ENCODE data around the gene LRP1B.

LRP1B gene

GRCh38 chr2:141438536-141438935 is 692.3 kb downstream of the LRP1B start:
- DNase-seq (ENCODE audit: low spot score) = no peak
- TF ChIP-seq, protein P1, sequence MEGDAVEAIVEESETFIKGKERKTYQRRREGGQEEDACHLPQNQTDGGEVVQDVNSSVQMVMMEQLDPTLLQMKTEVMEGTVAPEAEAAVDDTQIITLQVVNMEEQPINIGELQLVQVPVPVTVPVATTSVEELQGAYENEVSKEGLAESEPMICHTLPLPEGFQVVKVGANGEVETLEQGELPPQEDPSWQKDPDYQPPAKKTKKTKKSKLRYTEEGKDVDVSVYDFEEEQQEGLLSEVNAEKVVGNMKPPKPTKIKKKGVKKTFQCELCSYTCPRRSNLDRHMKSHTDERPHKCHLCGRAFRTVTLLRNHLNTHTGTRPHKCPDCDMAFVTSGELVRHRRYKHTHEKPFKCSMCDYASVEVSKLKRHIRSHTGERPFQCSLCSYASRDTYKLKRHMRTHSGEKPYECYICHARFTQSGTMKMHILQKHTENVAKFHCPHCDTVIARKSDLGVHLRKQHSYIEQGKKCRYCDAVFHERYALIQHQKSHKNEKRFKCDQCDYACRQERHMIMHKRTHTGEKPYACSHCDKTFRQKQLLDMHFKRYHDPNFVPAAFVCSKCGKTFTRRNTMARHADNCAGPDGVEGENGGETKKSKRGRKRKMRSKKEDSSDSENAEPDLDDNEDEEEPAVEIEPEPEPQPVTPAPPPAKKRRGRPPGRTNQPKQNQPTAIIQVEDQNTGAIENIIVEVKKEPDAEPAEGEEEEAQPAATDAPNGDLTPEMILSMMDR (IDR thresholded peaks at IDR 0.05; ENCODE audit: extremely low read depth, missing control alignments) = no peak

DNA sequence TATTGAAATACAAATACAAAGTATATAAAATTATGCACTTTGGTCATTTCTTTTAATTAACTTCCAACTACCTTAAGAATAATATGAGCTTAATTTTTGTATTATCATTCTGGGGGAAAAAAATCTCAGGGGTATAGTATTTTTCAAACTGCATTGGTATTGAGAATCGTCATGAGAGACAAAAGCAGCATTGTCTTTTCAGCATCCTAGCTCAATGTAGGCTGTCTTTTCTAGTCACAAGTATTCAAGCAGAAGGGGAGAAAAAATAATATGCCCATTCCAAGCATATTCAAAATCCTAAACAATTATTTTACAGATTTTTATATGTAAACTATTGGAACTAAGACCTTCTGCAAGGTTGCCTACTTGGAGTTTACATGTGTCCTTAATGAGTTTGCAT is 693.3 kb downstream of the LRP1B start:
- TF ChIP-seq, protein P1 (IDR thresholded peaks at IDR 0.05; ENCODE audit: extremely low read depth, missing control alignments) = no peak
- DNase-seq (ENCODE audit: low spot score) = no peak

DNA sequence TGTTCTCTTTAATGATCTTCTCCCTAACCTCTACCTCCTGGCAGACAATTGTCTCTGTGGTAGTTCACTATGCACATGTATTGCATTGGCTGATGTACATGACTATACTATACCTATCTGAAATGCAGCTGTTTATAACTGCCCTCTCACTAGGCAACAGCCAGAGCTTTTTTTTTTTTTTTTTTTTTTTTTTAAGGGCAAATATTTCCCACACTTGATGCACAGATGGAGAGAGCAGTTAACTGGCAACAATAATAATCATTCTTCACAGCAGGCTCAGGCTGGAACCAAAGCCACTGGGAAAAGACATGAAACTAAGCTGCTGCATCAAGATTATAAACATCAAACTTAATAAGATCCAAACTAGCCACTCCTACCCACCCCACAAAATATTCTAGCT is 707.7 kb downstream of the LRP1B start:
- TF ChIP-seq, protein P1 (IDR thresholded peaks at IDR 0.05; ENCODE audit: extremely low read depth, missing control alignments) = no peak
- DNase-seq (ENCODE audit: low spot score) = no peak

GRCh38 chr2:141417246-141417797 is 713.5 kb downstream of the LRP1B start:
- DNase-seq (ENCODE audit: low spot score) = no peak
- TF ChIP-seq, protein P1 (IDR thresholded peaks at IDR 0.05; ENCODE audit: extremely low read depth, missing control alignments) = no peak

DNA sequence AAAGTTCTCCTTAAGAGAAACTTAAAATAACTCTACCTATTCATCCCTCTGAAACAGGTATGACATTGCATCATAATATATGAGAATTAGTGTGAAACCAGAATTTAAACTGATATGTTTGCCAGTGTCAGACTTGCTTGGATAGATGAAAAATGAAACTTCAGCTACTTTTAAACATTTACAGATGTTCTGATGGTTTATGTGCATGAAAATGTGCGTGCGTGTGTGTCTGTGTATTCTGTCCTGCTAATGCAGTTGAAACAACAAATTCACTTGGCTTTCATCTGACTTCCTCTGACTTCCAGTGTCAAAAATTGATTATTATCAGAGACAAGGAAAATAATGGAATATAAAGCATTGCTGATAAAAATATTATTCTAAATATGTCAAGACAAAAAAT is 719.4 kb downstream of the LRP1B start:
- TF ChIP-seq, protein P1 (IDR thresholded peaks at IDR 0.05; ENCODE audit: extremely low read depth, missing control alignments) = no peak
- DNase-seq (ENCODE audit: low spot score) = no peak

- DNase-seq (ENCODE audit: low spot score) = no peak
- TF ChIP-seq, protein P1 (IDR thresholded peaks at IDR 0.05; ENCODE audit: extremely low read depth, missing control alignments) = peak; percentile 18
Observed at GRCh38 chr2:141399270-141399669, 731.5 kb downstream of the LRP1B start.

DNA sequence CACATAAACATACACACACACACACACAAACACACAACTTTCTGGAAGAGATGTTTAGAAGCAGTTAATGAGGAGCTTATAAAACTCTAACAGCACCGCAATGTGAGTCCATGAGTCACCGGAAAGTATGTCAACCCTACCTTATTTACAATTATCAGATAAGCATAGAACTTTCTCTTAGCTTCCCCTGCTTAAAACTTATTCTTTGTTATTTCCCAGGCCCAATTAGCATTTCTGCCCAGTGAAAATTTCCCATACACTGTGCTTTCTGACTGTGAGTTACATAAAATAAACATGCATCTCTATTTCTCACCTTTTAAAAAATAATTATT is 737.6 kb downstream of the LRP1B start:
- no peak for DNase-seq (ENCODE audit: low spot score)

More for the DNA sequence above, 737.6 kb downstream of the LRP1B start:
- TF ChIP-seq, protein P1 (IDR thresholded peaks at IDR 0.05; ENCODE audit: extremely low read depth, missing control alignments) = no peak

All from GM20000 (cell line).